HG02588 (cell line): ENCODE results near the gene DNAH12.
"Not testable (repeated sequence)": the region's sequence is repeated elsewhere in the genome, so short reads cannot be mapped to it uniquely, and the experiment has no call there.

ENCODE experiments used
- ATAC-seq: cut with Tn5 transposase; IDR thresholded peaks from one replicate; pipeline ENCODE4 v1.9.1; 2021; ENCODE audit warnings: mild to moderate bottlenecking, moderate library complexity; ENCODE audit not compliant: unreplicated experiment

The DNAH12 gene

GRCh38 chr3:57331078-57331610 is 213.0 kb downstream of the DNAH12 start:
- ATAC-seq = no peak

- not testable (repeated sequence) for ATAC-seq
Observed at GRCh38 chr3:57326498-57326897, 217.6 kb downstream of the DNAH12 start.

GRCh38 chr3:57314204-57314603 is 229.9 kb downstream of the DNAH12 start:
- ATAC-seq = no peak

- no peak for ATAC-seq
Observed at GRCh38 chr3:57309769-57310360, 234.3 kb downstream of the DNAH12 start.

GRCh38 chr3:57303520-57303919 is 240.6 kb downstream of the DNAH12 start:
- not testable (repeated sequence) for ATAC-seq

GRCh38 chr3:57298041-57298440 is 246.1 kb downstream of the DNAH12 start:
- ATAC-seq = no peak

- no peak for ATAC-seq
Observed at GRCh38 chr3:57292897-57293526, 251.1 kb downstream of the DNAH12 start.

GRCh38 chr3:57292159-57292896 is 251.8 kb downstream of the DNAH12 start, which contains the start of gene ASB14:
Gene ASB14, minus strand, starts transcription at chr3:57292685. Its CDS starts 652 bp downstream, at chr3:57292033.
- no peak for ATAC-seq

- no peak for ATAC-seq
Observed at GRCh38 chr3:57288403-57288802, 255.7 kb downstream of the DNAH12 start.

GRCh38 chr3:57287205-57287604 is 256.9 kb downstream of the DNAH12 start:
- no peak for ATAC-seq

GRCh38 chr3:57283334-57283733 is 260.8 kb downstream of the DNAH12 start:
- ATAC-seq = no peak

- ATAC-seq = no peak
Observed at GRCh38 chr3:57281715-57282114, 262.4 kb downstream of the DNAH12 start.

GRCh38 chr3:57279685-57280084 is 264.5 kb downstream of the DNAH12 start:
- no peak for ATAC-seq

- ATAC-seq = no peak
Observed at GRCh38 chr3:57278237-57278636, 265.9 kb downstream of the DNAH12 start.

GRCh38 chr3:57275393-57275792 is 268.8 kb downstream of the DNAH12 start:
- no peak for ATAC-seq

GRCh38 chr3:57274845-57275244 is 269.3 kb downstream of the DNAH12 start:
- ATAC-seq = no peak

- ATAC-seq = no peak
Observed at GRCh38 chr3:57268416-57268815, 275.7 kb downstream of the DNAH12 start.

- ATAC-seq = no peak
Observed at GRCh38 chr3:57261929-57262328, 282.2 kb downstream of the DNAH12 start.

- no peak for ATAC-seq
Observed at GRCh38 chr3:57261119-57261518, 283.0 kb downstream of the DNAH12 start.

- no peak for ATAC-seq
Observed at GRCh38 chr3:57257678-57258077, 286.5 kb downstream of the DNAH12 start.

GRCh38 chr3:57256844-57257243 is 287.3 kb downstream of the DNAH12 start:
- no peak for ATAC-seq

GRCh38 chr3:57252404-57252803 is 291.7 kb downstream of the DNAH12 start:
- ATAC-seq = no peak
